HUES64 (cell line): ENCODE measurements around the gene SAMD4B.

ENCODE experiments used
- H3K27ac ChIP-seq: 2 replicates; pipeline ENCODE4 v1.7.0; 2013; ENCODE audit warnings: low read depth, low read length, inconsistent platforms
- H3K27me3 ChIP-seq: 2 replicates; pipeline ENCODE4 v1.6.1; 2013; ENCODE audit warnings: mild to moderate bottlenecking, low read length; ENCODE audit not compliant: insufficient read depth
- H3K36me3 ChIP-seq: 2 replicates; pipeline ENCODE4 v1.6.1; 2013; ENCODE audit warnings: mild to moderate bottlenecking, low read length; ENCODE audit not compliant: insufficient read depth
- H3K4me1 ChIP-seq: 2 replicates; pipeline ENCODE4 v1.6.1; 2013; ENCODE audit warnings: mild to moderate bottlenecking, low read length, moderate library complexity; ENCODE audit not compliant: insufficient read depth
- H3K4me3 ChIP-seq: 2 replicates; pipeline ENCODE4 v1.5.1; 2013; ENCODE audit warnings: mild to moderate bottlenecking, low read length, moderate library complexity
- H3K9ac ChIP-seq: 2 replicates; pipeline ENCODE4 v1.6.1; 2013; ENCODE audit warnings: mild to moderate bottlenecking, low read depth, low read length
- H3K9me3 ChIP-seq: 2 replicates; pipeline ENCODE4 v1.6.1; 2013; ENCODE audit warnings: low read depth, low read length; ENCODE audit not compliant: insufficient read depth
- WGBS: fragments of 150-250, 120-280 bp; methylation state at CpG from one replicate; pipeline ENCODE4 v1.1.7; 2013; ENCODE audit warnings: missing lambda C conversion rate; 5-methylcytosine and 5-hydroxymethylcytosine counted together

The SAMD4B gene

DNA sequence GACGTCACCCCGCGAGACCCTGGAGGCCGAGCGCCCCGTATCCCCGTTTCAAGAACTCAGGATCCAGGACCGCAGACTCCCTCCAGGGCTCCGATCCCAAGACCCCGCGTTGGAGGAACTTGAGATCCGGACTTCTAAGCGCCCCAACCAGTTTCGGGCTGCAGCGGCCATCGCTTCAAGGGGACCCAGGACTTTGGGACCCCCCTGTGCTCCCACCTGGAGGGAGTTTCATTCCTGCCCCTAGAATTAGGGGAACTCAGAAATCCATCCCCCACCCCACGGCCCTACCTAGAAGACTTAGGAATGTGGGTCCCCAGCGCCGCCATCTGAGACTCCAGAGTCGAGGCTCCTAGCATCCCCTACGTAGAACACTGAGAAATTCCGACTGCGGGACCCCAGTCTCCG is 70.6 kb downstream of the SAMD4B start:
- Histone ChIP-seq H3K36me3 (peaks cover 20% of the 10 kb centered on the region), H3K27me3 (no peaks in the 10 kb centered on the region), H3K9ac (peak overlapping the region; percentile 95), H3K4me1 (peaks cover 28% of the 10 kb centered on the region), H3K9me3 (no peaks in the 10 kb centered on the region), H3K4me3 (peak overlapping the region; percentile 99), H3K27ac (peak overlapping the region; percentile 99)
- WGBS = 0% methylated on average over 24 of the region's 24 CpGs

DNA sequence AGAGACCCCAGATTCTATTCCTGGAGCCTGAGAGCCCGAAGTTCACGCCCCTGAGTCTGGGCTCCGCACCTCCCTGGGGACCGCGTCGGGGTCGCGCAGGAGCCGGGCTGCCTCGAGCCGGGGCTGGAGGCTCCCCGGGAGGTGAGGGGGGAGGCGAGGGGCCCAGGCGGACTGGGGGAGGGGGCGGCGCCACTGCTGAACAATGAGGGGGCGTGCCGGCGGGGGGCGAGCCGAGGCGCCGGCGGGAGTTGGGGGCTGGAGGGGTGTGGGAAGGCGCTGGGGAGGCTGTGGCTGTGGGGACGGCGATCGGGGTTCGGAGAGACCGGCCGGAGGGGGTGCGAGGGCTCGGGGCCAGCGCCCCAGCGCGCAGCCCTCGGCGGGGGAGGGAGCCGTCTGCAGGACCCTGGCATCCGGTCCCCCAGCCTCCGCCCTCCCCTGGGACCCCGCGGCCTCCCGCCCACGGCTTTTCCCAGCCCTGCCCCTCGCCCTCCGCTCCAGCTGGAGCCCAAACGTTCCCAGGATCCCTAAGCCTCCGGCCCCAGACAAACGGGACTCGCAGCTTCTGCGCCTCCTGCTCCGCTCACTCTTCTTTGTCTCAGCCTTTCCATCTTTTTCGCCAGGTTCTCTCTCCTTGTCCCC is 71.2 kb downstream of the SAMD4B start:
- under 1% methylated on average over 54 of the region's 54 CpGs for WGBS
- Histone ChIP-seq H3K4me3 (peak overlapping the region; percentile 99), H3K36me3 (peaks cover 24% of the 10 kb centered on the region), H3K27me3 (no peaks in the 10 kb centered on the region), H3K9ac (peak overlapping the region; percentile 95), H3K27ac (peak overlapping the region; percentile 99), H3K4me1 (peaks cover 28% of the 10 kb centered on the region), H3K9me3 (no peaks in the 10 kb centered on the region)

DNA sequence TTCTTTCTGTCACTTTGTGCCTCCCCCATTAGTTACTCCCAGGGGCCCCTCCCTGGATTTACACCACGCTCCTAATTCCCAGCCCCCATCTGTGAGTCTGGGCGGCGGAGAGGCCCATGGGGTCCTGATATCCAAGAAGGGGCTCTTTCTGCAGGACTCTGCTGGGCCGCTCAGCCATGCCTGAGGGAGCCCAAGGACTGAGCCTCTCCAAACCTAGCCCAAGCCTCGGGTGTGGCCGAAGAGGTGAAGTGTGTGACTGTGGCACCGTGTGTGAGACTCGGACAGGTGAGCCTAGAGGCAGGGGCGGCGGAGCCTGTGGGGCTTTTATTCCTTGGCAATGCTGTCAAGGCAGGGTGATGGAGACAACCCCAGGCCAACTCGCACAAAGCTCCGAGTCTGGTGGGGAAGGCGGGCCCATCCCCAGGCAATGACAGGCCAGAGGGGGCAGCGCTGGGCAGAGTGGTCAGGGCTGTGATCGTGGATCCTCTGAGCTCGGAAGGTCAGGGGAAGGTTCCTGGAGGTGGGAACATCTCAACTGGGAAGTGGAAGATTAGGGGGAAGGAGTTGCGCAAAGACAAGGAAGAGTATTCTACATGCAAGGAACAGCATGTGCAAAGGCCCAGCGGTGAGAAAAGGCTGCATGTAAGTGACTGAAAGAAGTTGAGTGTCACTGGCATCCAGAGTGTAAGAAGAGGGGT is 71.8 kb downstream of the SAMD4B start:
- peak overlapping the region; percentile 95 for H3K9ac ChIP-seq
- 21% methylated on average over 18 of the region's 18 CpGs for WGBS
- H3K9me3 ChIP-seq = no peaks in the 10 kb centered on the region
- H3K36me3 ChIP-seq = peaks cover 31% of the 10 kb centered on the region
- peak overlapping the region; percentile 99 for H3K4me3 ChIP-seq
- H3K27ac ChIP-seq = peak overlapping the region; percentile 99
- peaks cover 23% of the 10 kb centered on the region for H3K4me1 ChIP-seq
- H3K27me3 ChIP-seq = no peaks in the 10 kb centered on the region

DNA sequence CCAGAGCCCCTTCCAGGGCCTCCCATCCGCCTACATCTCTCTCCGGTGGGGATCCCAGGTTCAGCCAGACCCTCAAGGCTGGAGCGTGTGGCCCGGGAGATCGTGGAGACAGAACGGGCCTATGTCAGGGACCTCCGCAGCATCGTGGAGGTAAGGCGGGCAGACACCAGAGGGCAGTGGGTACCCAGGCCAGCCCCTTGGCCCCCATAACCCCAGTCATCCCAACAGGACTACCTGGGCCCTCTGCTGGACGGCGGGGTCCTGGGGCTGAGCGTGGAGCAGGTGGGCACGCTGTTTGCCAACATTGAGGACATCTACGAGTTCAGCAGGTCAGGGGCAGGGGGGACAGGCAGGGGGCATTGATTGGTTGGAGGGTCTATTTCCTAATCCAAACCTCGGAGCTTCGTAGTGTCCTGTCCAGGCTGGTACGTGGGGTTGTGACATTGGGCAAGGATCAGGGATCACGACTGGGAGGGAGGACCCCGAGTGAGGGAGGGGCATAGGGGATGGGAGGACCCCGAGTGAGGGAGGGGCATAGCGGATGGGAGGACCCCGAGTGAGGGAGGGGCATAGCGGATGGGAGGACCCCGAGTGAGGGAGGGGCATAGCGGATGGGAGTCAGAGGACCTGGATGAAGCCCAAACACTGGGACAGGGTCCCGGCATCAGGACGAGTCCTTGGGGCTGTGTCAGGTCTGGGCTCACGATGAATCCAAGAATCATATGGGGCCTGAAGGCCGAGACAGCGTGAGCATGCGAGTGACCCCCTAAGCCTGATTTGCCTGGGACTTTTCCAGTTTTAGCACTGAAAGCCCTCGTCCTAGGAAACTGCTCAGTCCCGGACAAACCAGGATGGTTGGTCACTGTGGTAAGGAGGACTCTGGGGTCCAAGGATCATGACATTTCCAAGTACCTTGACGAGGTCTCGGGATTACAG is 73.2 kb downstream of the SAMD4B start:
- no peaks in the 10 kb centered on the region for H3K27me3 ChIP-seq
- peaks cover 40% of the 10 kb centered on the region for H3K36me3 ChIP-seq
- H3K9me3 ChIP-seq = no peaks in the 10 kb centered on the region
- H3K4me1 ChIP-seq = peaks cover 19% of the 10 kb centered on the region
- H3K27ac ChIP-seq = no peak overlapping the region
- WGBS = 79% methylated on average over 35 of the region's 35 CpGs
- H3K4me3 ChIP-seq = 0 out of 2 replicates have a peak overlapping the region, but pooled peaks have one; percentile 99
- no peak overlapping the region for H3K9ac ChIP-seq

DNA sequence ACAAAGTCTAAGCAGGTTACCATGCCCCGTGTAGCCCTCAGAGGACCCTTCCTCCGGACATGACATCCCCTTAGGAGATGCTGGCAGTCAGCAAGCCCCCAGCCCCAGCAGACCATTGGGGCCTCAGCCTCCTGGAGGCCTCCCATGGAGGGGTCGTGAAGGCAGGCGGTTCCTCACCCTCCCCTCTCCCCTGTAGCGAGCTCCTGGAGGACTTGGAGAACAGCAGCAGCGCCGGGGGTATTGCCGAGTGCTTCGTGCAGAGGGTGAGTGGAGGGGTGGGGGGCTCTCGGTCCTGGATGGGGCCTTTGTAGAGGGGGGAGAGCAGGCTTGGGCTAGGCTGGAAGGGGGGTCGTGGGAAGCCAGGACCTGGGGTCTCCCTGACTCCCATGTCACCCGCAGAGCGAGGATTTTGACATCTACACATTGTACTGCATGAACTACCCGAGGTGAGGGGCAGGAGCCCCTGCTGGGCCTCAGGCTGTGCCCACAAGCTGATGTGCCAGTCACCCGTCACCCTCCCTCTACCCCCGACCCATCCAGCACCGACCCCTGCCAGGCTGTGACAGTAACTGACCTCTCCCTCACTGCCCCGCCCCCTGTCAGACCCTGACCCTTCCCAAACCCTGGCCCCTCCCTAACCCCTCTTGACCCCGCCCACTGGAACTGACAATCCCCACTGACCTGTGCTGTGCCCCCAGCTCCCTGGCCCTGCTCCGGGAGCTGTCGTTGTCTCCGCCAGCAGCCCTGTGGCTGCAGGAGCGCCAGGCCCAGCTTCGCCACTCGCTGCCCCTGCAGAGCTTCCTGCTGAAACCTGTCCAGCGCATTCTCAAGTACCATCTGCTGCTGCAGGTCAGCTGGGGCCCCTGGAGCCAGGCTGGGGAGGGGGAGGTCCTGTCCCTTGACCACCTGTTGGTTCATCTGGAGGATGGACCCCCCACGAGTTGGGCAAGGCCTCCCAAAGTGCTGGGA is 74.2 kb downstream of the SAMD4B start:
- Histone ChIP-seq H3K27me3 (no peaks in the 10 kb centered on the region), H3K27ac (no peak overlapping the region), H3K4me3 (no peak overlapping the region), H3K9me3 (no peaks in the 10 kb centered on the region), H3K4me1 (peaks cover 9% of the 10 kb centered on the region), H3K9ac (no peak overlapping the region), H3K36me3 (peaks cover 51% of the 10 kb centered on the region)
- 88% methylated on average over 27 of the region's 27 CpGs for WGBS

DNA sequence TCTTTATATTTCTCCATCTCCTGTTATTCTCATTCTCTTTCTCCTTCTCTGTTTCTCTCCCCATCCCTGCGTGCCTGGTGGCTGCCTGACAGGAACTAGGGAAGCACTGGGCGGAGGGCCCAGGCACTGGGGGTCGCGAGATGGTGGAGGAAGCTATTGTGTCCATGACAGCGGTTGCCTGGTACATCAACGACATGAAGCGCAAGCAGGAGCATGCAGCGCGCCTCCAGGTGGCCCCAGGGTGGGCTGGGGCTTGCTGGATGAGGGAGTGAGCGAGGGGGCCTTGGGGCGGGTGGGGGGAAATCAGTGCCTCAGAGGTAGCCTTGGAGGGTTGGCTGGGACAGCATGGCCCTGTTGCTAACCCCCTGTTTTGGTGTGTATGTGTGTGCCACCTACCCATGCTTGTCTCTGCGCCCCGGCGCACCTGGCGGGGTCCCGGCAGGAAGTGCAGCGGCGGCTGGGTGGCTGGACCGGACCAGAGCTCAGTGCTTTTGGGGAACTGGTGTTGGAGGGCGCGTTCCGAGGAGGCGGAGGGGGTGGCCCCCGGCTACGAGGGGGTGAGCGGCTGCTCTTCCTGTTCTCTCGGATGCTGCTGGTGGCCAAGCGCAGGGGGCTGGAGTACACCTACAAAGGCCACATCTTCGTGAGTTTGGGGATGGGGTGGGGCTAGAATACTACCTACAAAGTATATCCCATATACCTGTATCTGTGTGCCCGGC is 75.4 kb downstream of the SAMD4B start:
- Histone ChIP-seq H3K4me1 (0 out of 2 replicates have a peak, but pooled peaks cover 6% of the 10 kb centered on the region), H3K9me3 (no peaks in the 10 kb centered on the region), H3K9ac (no peak overlapping the region), H3K27me3 (no peaks in the 10 kb centered on the region), H3K36me3 (peaks cover 60% of the 10 kb centered on the region), H3K4me3 (no peak overlapping the region), H3K27ac (no peak overlapping the region)
- 95% methylated on average over 29 of the region's 30 CpGs for WGBS

DNA sequence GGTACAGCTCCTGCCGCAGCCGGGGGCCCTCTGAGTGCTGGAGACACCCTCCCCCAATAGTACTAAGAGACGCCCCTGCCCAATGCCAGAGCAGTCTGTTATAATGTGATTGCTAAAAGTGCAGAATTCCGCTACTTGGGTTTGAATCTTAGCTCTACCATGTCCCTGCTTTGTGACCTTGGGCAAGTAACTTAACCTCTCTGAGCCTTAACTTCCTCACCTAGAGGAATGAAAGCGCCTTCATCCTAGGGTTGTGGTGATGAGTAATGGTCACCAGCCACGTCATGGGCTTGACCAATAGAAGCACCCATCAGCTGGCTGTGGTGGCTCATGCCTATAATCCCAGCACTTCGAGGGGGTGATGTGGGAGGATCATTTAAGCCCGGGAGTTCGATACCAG is 76.8 kb downstream of the SAMD4B start:
- no peaks in the 10 kb centered on the region for H3K27me3 ChIP-seq
- 0 out of 2 replicates have a peak, but pooled peaks cover 6% of the 10 kb centered on the region for H3K4me1 ChIP-seq
- 90% methylated on average over 9 of the region's 9 CpGs for WGBS
- no peak overlapping the region for H3K9ac ChIP-seq
- H3K27ac ChIP-seq = no peak overlapping the region
- H3K36me3 ChIP-seq = peaks cover 74% of the 10 kb centered on the region
- H3K9me3 ChIP-seq = no peaks in the 10 kb centered on the region
- no peak overlapping the region for H3K4me3 ChIP-seq

DNA sequence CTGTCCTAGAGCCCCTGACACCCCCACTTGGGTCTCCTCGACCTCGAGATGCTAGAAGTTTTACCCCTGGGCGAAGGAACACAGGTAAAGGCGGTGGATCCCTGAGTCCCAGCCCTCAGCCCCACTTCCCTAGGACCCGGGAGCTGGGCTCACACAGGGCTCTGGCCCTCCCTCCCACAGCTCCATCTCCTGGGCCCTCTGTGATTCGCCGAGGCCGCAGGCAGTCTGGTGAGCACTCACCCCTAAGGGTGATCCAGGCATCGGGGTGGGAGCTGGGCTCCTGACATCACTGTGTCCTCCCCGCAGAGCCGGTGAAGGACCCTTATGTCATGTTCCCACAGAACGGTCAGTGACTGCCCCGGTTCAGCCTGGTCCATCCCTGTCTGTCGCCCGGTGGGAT is 78.5 kb downstream of the SAMD4B start:
- Histone ChIP-seq H3K4me1 (no peaks in the 10 kb centered on the region), H3K9me3 (no peaks in the 10 kb centered on the region), H3K27ac (no peak overlapping the region), H3K36me3 (peaks cover 87% of the 10 kb centered on the region), H3K4me3 (no peak overlapping the region), H3K9ac (no peak overlapping the region), H3K27me3 (no peaks in the 10 kb centered on the region)
- 96% methylated on average over 15 of the region's 15 CpGs for WGBS

DNA sequence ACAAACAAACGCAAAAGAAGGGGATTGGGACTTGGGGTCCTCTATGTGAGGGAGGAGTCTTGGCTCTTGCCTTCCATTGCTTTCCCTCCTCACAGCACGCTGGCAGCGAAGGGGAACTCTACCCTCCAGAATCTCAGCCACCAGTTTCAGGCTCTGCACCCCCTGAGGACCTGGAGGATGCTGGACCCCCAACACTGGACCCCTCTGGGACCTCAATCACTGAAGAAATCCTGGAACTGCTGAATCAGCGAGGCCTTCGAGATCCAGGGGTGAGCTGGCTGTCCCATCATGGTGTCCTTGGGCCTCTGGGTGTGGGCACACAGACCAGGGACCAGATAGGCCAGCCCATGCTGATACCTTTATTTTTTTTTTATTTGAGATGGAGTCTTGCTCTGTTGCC is 79.8 kb downstream of the SAMD4B start:
- H3K9ac ChIP-seq = no peak overlapping the region
- H3K4me1 ChIP-seq = peaks cover 3% of the 10 kb centered on the region; the same call in 1 of the 2 replicates
- peaks cover 77% of the 10 kb centered on the region for H3K36me3 ChIP-seq
- no peak overlapping the region for H3K4me3 ChIP-seq
- whole genome bisulfite sequencing = 96% methylated on average over 5 of the region's 5 CpGs
- no peaks in the 10 kb centered on the region for H3K9me3 ChIP-seq
- no peaks in the 10 kb centered on the region for H3K27me3 ChIP-seq
- no peak overlapping the region for H3K27ac ChIP-seq
